ENCODE measurements around the gene OSBPL7. TPM values are rescaled to one million over a fixed set of nuclear protein-coding genes. Genes with fewer than 3 reads are reported as not detected.
A peak's percentile ranks its signal among the peaks of the same experiment; 100 is the strongest.

OSBPL7 gene
- total RNA-seq, 1 experiment from 2014 or later: 20.5 TPM

DNA sequence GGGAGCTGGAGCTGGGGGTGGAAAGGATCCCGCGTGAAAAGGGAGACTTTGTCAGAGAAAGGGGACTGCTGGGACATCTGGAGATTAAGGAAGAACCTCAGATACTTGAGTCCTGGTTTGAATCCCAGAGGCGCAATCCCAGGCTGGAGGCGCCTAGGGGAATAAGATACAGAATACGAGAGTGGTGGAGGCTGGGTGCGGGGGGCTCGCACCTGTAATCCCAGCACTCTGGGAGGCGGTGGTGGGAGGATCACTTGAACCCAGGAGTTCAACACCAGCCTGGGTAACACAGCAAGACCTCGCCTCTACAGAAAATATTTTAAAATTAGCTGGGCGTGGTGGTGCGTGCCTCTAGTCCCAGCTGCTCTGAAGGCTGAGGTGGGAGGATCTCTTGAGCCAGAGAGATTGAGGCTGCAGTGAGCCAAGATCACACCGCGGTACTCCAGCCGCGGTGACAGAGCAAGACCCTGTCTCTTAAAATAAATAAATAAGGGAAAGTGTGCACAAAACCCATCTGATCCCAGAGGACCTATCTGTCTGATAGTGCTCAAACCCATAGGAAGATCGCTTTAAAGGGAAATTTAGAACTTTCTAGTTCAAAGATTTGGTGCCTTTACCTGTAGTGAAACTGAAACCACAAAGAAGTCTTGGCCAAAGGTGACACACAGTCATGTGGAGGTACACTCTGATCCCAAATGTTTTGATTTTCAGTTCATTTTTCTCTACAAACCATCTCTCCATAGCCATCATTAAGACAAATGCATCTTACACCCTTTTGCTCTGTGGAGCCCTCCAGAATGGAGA lies 20.1 kb upstream of the OSBPL7 start:
- Histone ChIP-seq H3K9me2 (ENCODE audit: insufficient read depth) (no peaks in the 10 kb centered on the region), H3K4me2 (ENCODE audit: low read length) (peak overlapping the region; percentile 97), H3K9ac (ENCODE audit: low read length) (peak overlapping the region; percentile 82), H3K27ac (ENCODE audit: low read depth, low read length) (peak overlapping the region; percentile 69), H3K79me2 (ENCODE audit: insufficient read depth, low read length) (peaks cover 6% of the 10 kb centered on the region; the same call in 1 of the 2 replicates), H4K20me1 (ENCODE audit: insufficient read depth) (no peaks in the 10 kb centered on the region), H3K4me3 (replicated peaks in 1 of 2; ENCODE audit: low read depth in 1 of 2, low read length in 2 of 2) (peak overlapping the region; percentile 94 to 98), H3K36me3 (ENCODE audit: control insufficient read depth in 1 of 2, insufficient read depth in 2 of 2, low read length in 2 of 2) (peaks cover 0 to 11% of the 10 kb centered on the region in 2 experiments; a peak in 1 of 4 replicates), H3K9me3 (ENCODE audit: control insufficient read depth in 1 of 2, insufficient read depth in 1 of 2, low read depth in 1 of 2, low read length in 2 of 2) (no peaks in the 10 kb centered on the region), H3K27me3 (ENCODE audit: insufficient read depth, low read length) (no peaks in the 10 kb centered on the region), H3K4me1 (ENCODE audit: control insufficient read depth in 1 of 2, insufficient read depth in 2 of 2, low read length in 2 of 2) (peaks cover 25 to 46% of the 10 kb centered on the region in 2 experiments), H2AFZ (ENCODE audit: low read depth, low read length, poor library complexity, severe bottlenecking) (peak overlapping the region; percentile 66)
- ATAC-seq: peak; percentile 17
- ChIA-PET CTCF (interaction anchor here (1.1 to 12.6 kb wide), 14 partner anchors 9 to 185 kb away, joined by 3 to 393 read pairs (median 11); partner anchors contain the start of genes CDK5RAP3, LRRC46, MRPL10 and OSBPL7), POLR2A (interaction anchor here (0.8 to 3.5 kb wide), 9 partner anchors 9 to 174 kb away, joined by 3 to 24 read pairs (median 6); partner anchors contain the start of genes CDK5RAP3, LRRC46, MRPL10 and SP2), RAD21 (ENCODE audit: low non-redundant PET in 1 of 2, low total read pairs in 2 of 2, uncharacterized antibody in 2 of 2, unreplicated experiment in 2 of 2) (interaction anchor here (0.8 to 4.5 kb wide), 12 partner anchors 9 to 177 kb away, joined by 3 to 43 read pairs (median 6); partner anchors contain the start of genes SP2 (in 2 of the 2), LRRC46 (in 1 of the 2), MRPL10 (in 1 of the 2) and SP6 (in 1 of the 2))
- no peak for DNase-seq (ENCODE audit: low read depth, low spot score)
- intact Hi-C loops (cut with micrococcal nuclease): loop anchor here (1.0 to 5.0 kb wide), 4 partner anchors 49 to 291 kb away; partner anchors contain the start of gene CDK5RAP3
- no TSS peak for BruUV-seq (replicated peaks)
- TF ChIP-seq EZH2phosphoT487 (IDR thresholded peaks at IDR 0.05; ENCODE audit: borderline replicate concordance) (no peak), ZNF274 (IDR thresholded peaks at IDR 0.05; ENCODE audit: low read depth, low read length) (no peak), EZH2 (IDR thresholded peaks at IDR 0.05) (no peak), EGR1 (IDR thresholded peaks at IDR 0.05; ENCODE audit: low read depth) (no peak), POLR2AphosphoS5 (IDR thresholded peaks at IDR 0.05; ENCODE audit: low read depth, low read length) (no peak), YY1 (IDR thresholded peaks at IDR 0.05; ENCODE audit: extremely low read depth, insufficient replicate concordance, low read depth, low read length) (no peak), JUND (IDR thresholded peaks at IDR 0.05) (no peak), FOSL1 (IDR thresholded peaks at IDR 0.05; ENCODE audit: low read depth) (no peak), CBX3 (IDR thresholded peaks at IDR 0.05; ENCODE audit: low read depth) (no peak), SP1 (IDR thresholded peaks at IDR 0.05; ENCODE audit: low read depth) (no peak), POLR2A (IDR thresholded peaks at IDR 0.05; ENCODE audit: borderline replicate concordance, extremely low read depth, insufficient read depth, insufficient read length) (no peak), ELF1 (IDR thresholded peaks at IDR 0.05; ENCODE audit: borderline replicate concordance, low read depth) (no peak), SIN3A (IDR thresholded peaks at IDR 0.05; ENCODE audit: low read depth) (no peak), ZFX (IDR thresholded peaks at IDR 0.05) (no peak; the same call in 1 of the 2 replicates), CEBPB (IDR thresholded peaks at IDR 0.05; ENCODE audit: low read depth) (no peak), RAD21 (IDR thresholded peaks at IDR 0.05; ENCODE audit: low read depth) (no peak), TCF7L2 (IDR thresholded peaks at IDR 0.05; ENCODE audit: borderline replicate concordance, extremely low read depth, insufficient read depth, insufficient read length) (no peak)
- TF ChIP-seq, protein P1, sequence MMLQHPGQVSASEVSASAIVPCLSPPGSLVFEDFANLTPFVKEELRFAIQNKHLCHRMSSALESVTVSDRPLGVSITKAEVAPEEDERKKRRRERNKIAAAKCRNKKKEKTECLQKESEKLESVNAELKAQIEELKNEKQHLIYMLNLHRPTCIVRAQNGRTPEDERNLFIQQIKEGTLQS (IDR thresholded peaks at IDR 0.05): no peak
- TF ChIP-seq, protein P2, sequence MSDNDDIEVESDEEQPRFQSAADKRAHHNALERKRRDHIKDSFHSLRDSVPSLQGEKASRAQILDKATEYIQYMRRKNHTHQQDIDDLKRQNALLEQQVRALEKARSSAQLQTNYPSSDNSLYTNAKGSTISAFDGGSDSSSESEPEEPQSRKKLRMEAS (IDR thresholded peaks at IDR 0.05): no peak
- TF ChIP-seq, protein P3, sequence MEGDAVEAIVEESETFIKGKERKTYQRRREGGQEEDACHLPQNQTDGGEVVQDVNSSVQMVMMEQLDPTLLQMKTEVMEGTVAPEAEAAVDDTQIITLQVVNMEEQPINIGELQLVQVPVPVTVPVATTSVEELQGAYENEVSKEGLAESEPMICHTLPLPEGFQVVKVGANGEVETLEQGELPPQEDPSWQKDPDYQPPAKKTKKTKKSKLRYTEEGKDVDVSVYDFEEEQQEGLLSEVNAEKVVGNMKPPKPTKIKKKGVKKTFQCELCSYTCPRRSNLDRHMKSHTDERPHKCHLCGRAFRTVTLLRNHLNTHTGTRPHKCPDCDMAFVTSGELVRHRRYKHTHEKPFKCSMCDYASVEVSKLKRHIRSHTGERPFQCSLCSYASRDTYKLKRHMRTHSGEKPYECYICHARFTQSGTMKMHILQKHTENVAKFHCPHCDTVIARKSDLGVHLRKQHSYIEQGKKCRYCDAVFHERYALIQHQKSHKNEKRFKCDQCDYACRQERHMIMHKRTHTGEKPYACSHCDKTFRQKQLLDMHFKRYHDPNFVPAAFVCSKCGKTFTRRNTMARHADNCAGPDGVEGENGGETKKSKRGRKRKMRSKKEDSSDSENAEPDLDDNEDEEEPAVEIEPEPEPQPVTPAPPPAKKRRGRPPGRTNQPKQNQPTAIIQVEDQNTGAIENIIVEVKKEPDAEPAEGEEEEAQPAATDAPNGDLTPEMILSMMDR (IDR thresholded peaks at IDR 0.05 in 2 of 3, conservative IDR thresholded peaks at IDR 0.05 in 1 of 3; ENCODE audit: borderline replicate concordance in 1 of 3, insufficient read depth in 1 of 3, low read depth in 2 of 3, low read length in 2 of 3): no peak

All from HCT116 (cell line).